ENCODE measurements around the gene ROGDI.

The ROGDI gene

GRCh38 chr16:4801962-4802658 is at the start of gene ROGDI:
TSS of gene ROGDI (minus strand) at chr16:4802633. CDS start at chr16:4802571, 62 bp downstream.
- DNase-seq, result peak; percentile 78 to 91 (median 88)

- DNase-seq, result no peak
Observed at GRCh38 chr16:4850211-4850610, 47.8 kb upstream of the ROGDI start.

- DNase-seq, result peak in 4 of 6 experiments; percentile 35 to 70 (median 44)
Observed at GRCh38 chr16:4847774-4848587, 45.5 kb upstream of the ROGDI start.

- peak; percentile 97 to 99 (median 98) for DNase-seq
Observed at GRCh38 chr16:4846901-4847773, 44.7 kb upstream of the ROGDI start, which contains the start of the genes GLYR1 and UBN1. TSS of gene GLYR1 (minus strand) at chr16:4847288. CDS start at chr16:4847265, 23 bp downstream. TSS of gene UBN1 (plus strand) at chr16:4847481. CDS start at chr16:4852918, 5,437 bp downstream.

- DNase-seq, result peak in 2 of 6 experiments; percentile 14 to 15
Observed at GRCh38 chr16:4846503-4846900, 44.1 kb upstream of the ROGDI start.

GRCh38 chr16:4840984-4841383 is 38.6 kb upstream of the ROGDI start:
- DNase-seq, result no peak

- DNase-seq, result no peak
Observed at GRCh38 chr16:4839942-4840341, 37.5 kb upstream of the ROGDI start.

- DNase-seq, result no peak
Observed at GRCh38 chr16:4837733-4838501, 35.5 kb upstream of the ROGDI start.

GRCh38 chr16:4836727-4837126 is 34.3 kb upstream of the ROGDI start:
- no peak for DNase-seq

- DNase-seq, result no peak
Observed at GRCh38 chr16:4833584-4833983, 31.2 kb upstream of the ROGDI start.

- DNase-seq, result no peak
Observed at GRCh38 chr16:4832698-4833343, 30.4 kb upstream of the ROGDI start.

- DNase-seq, result no peak
Observed at GRCh38 chr16:4831616-4832015, 29.2 kb upstream of the ROGDI start.

- no peak for DNase-seq
Observed at GRCh38 chr16:4830408-4830807, 28.0 kb upstream of the ROGDI start.

GRCh38 chr16:4828567-4829321 is 26.3 kb upstream of the ROGDI start:
- no peak for DNase-seq

- DNase-seq, result no peak
Observed at GRCh38 chr16:4826980-4827379, 24.5 kb upstream of the ROGDI start.

GRCh38 chr16:4826526-4826925 is 24.1 kb upstream of the ROGDI start:
- no peak for DNase-seq

- no peak for DNase-seq
Observed at GRCh38 chr16:4825196-4825595, 22.8 kb upstream of the ROGDI start.

GRCh38 chr16:4820652-4821051 is 18.2 kb upstream of the ROGDI start:
- DNase-seq, result no peak

GRCh38 chr16:4814542-4815173 is 12.2 kb upstream of the ROGDI start:
- DNase-seq, result no peak

- no peak for DNase-seq
Observed at GRCh38 chr16:4814046-4814445, 11.6 kb upstream of the ROGDI start.

All from stimulated activated naive CD4-positive, alpha-beta T cell (primary cell).